ENCODE data around the gene CIDEA.
"Not testable (repeated sequence)": the region's sequence is repeated elsewhere in the genome, so short reads cannot be mapped to it uniquely, and the experiment has no call there.

CIDEA gene

DNA sequence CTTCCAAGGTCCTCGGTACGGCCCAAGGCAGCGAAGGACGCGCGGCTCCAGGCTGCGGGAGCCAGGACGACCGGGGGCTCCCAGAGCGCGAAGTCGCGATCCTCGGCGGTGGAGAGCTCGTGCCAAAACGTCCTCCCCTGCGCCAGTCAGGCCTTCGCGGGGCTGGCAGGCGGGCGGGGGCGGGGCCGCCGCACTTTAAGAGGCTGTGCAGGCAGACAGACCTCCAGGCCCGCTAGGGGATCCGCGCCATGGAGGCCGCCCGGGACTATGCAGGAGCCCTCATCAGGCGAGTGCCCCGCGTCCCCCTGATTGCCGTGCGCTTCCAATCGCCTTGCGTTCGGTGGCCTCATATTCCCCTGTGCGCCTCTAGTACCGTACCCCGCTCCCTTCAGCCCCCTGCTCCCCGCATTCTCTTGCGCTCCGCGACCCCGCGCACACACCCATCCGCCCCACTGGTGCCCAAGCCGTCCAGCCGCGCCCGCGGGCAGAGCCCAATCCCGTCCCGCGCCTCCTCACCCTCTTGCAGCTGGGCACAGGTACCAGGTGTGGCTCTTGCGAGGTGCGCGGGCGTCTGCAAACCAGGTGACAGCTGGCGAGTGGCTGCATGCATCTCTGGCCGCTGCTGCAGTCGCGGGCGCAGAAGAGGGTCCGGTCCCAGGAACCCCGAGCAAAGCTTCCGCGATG lies at the start of gene CIDEA:
Gene CIDEA (plus strand): TSS at position 226 of the 684 bp plus-strand sequence. CDS start 23 bp downstream, at position 249.
- no peak for DNase-seq

- DNase-seq: not testable (repeated sequence)
Observed at GRCh38 chr18:12208296-12209153, 45.6 kb upstream of the CIDEA start.

DNA sequence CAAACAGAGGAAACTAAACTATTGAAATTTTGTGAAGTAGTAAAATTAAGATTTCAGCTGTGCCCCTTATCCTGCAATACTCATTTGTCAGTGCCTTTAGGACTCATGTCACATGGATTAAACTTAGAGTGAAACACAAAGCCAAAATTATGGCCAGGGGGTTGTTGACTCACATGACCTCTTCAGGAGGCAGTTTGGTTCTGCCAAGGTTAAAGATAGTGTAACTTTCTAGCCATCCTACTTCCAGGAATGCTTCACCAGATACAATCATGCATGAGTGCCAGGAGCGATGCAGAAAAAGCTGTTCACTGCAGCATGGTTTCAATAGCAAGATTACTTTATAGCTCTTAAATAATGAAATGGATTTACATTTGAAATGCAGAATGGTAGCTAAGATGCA lies 41.9 kb upstream of the CIDEA start:
- DNase-seq: not testable (repeated sequence)

DNA sequence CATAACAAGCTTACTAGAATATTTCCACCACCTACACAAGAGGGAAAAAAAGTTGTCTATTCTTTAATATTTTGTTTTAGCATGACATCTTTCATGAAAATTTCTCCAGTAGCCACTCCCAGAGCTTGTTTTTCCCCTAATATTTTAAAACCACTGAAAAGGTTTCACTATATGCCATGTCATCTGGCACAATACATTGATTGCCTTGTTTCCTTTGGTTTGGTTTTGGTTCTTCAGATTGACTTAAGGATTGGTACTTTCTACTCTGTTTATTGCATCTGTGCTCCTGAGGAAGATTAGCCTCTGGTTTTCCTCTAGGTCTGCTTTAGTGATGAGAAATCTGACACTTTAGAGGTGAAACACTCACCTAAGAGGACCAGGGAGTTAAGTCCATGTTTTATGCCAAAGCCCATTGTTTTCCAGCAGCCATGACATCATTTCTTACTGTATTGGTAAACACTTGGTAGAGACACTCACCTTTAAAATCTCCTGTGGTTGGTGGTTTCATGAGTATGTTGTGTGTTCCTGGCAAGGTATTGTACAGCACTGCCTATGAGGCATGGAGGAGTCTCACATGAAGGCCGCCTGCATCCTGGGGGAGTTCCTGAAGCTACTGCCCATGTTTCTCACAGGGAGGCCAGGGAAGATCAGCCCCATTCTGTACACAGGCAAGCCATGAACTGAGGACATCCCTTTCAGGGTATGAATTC lies 39.7 kb upstream of the CIDEA start:
- DNase-seq: not testable (repeated sequence)

GRCh38 chr18:12216471-12216870 lies 37.7 kb upstream of the CIDEA start:
- DNase-seq: not testable (repeated sequence)

DNA sequence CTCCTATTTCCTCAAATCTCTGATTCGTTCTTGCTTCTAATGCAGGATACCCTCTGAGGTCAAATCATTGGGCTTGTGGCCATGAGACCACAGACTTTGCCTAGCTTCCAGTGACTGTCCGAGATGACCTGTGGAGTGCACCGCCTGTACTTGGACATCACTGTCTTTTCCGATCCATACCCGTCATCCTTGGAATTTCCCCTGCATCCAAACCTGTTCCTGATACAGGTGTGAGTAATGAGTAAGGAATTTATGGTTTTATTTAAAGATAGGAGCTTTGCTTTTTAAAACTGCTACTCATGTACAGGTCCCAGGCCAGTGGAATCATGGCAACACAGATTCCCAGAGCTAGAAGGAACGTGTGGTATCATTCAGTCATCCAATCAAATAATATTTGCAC lies 35.6 kb upstream of the CIDEA start:
- DNase-seq: not testable (repeated sequence)

- not testable (repeated sequence) for DNase-seq
Observed at GRCh38 chr18:12222041-12222440, 32.1 kb upstream of the CIDEA start.

GRCh38 chr18:12223326-12223725 lies 30.8 kb upstream of the CIDEA start:
- not testable (repeated sequence) for DNase-seq

DNA sequence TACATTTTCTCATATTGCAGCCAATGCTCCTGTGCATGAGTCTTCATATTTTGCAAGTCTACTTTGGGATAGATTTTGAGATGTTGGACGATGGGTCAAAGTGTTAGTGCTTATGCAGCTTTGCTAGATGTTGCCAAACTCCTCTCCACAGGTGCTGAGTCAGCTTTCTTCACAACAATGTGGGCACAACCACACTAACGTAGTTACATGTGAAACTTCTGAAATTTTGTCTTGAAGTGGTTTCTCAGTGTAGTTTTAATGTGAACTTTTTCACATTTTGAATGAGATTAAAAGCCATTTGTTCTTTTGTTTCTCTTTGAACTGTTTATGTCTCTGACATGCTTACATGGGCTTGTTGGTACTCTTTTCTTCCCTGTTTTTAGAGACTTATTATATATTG lies 27.4 kb upstream of the CIDEA start:
- not testable (repeated sequence) for DNase-seq

GRCh38 chr18:12227399-12228186 lies 26.6 kb upstream of the CIDEA start:
- not testable (repeated sequence) for DNase-seq

DNA sequence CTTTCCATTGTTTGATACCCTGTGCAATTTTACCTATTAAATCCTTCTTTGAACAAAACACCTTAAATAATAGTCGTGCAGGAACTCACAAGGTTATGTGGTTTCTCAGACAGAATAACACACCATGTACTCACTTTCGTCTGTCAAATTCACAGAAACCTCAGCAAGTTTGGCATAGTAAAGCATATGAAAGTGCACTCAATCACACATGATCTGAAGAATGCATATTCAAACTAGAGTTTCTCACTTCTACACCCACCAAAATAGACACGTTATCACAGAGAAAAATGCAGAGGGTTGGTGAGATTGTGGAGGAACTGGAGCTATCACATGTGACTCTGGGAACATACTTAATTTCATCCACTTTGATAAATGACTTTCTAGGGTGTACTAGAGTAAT lies 25.9 kb upstream of the CIDEA start:
- DNase-seq: not testable (repeated sequence)

DNA sequence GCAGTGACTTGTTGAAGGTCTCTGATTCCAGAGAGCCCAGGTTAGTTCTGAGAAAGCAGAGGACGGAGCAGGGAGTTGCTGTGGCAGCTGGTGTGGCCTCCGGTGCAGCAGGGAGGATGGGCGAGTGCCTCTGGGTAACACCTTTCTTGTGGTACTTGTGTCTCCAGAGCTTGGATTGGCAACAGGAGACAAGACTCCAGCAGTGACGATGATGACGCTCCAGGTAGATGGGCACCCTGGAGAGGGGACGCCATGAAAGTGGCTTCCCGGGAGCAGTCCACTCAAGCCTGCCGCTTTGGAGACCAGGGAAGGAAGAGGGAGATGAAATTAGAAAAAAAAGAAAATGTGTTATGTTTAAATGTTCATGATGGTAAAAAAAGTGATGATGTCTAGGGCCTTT lies 23.6 kb upstream of the CIDEA start:
- DNase-seq: not testable (repeated sequence)

DNA sequence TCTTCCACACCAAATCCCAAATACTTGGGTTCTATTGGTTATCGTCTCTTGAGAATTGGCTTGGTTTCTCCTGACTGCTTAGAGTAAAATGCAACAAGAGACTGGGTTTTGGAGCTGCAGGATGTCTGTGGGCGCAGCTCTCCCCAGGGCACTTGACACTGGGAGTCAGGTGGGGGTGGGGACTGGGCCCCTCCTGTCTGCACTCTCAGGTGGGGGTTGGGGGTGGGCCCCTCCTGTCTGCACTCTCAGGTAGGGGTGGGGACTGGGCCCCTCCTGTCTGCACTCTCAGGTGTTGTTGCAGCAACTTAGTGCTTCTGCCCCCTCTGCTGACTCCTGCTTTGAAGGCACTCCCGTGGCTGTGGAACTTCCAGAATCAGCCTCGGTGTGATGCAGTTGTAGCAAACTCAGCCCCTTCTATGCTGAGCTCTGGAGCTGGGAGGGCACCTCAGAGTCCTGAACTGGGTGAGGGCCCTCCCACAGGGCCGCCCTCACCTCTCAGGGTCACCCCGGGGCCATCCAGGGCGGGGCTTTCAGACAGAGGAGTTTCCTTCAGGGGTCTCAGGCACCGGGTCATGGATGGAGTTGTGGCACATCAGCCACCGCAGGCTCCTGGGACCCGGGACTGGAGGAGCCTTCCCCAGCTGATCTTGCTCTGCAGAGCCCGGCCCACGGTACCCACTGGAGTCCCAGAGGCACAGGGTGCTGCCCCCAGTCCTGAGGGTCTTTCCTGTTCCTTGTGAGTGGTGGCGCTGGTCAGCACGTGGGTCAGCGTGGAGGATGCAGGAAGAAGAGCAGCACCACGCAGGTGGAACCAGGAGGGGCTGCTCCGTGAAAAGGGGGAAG lies 22.9 kb upstream of the CIDEA start:
- no peak for DNase-seq

DNA sequence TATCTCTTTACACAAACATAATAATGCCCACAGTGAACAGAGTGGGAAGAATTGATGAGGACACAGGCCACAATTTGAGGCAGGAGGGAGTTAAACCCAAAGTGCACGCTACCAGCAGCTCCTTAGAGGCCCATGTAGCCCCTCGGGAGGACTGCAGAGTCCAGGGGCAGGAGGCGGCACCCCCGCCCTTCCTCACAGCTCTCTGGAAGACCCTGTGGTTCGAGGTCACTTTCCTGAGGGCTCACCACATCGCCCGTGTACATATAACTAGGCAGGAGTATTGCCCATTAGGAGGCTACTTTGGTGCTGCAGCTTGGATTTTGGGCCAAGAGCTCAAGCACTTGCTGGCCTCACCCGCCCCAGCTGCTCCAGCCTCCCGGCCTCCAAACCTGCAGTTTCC lies 22.2 kb upstream of the CIDEA start:
- DNase-seq: no peak

GRCh38 chr18:12233378-12233777 lies 20.8 kb upstream of the CIDEA start:
- no peak for DNase-seq

DNA sequence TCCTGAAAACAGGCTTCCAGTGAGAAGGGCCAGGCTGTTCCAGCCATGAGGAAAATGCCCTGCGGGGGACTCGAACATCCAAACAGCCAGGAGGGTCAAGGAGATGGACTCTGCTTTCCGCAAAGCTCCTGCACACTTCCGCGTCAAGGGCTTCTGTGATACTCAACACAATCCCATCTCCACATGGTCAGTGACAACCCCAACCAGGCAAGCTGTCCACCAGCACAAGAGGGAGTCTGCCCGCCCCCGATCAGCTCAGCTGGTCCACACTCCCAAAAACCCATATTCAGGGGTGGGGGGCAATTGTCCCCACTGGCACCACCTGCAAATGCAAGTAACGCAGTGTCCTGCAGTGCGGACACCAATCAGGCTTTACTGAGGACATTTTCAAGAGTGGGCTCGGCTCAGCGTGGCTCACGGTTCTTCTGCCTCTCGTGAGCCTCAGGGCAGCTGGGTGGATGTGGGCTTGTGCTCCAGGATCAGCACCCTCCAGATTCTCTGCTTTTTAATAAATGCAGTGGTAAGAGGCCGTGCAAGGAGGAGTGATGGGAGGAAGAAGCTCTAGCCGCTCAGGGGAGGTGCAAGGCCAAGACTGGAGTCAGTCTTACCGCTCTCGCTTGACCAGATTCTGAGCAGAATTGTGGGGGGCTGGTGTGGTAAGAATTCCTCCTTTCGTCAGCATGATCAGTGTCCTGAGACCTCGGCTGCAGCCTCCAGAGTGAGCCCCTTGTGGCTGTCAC lies 19.5 kb upstream of the CIDEA start:
- no peak for DNase-seq

- no peak for DNase-seq
Observed at GRCh38 chr18:12236141-12236540, 18.0 kb upstream of the CIDEA start.

DNA sequence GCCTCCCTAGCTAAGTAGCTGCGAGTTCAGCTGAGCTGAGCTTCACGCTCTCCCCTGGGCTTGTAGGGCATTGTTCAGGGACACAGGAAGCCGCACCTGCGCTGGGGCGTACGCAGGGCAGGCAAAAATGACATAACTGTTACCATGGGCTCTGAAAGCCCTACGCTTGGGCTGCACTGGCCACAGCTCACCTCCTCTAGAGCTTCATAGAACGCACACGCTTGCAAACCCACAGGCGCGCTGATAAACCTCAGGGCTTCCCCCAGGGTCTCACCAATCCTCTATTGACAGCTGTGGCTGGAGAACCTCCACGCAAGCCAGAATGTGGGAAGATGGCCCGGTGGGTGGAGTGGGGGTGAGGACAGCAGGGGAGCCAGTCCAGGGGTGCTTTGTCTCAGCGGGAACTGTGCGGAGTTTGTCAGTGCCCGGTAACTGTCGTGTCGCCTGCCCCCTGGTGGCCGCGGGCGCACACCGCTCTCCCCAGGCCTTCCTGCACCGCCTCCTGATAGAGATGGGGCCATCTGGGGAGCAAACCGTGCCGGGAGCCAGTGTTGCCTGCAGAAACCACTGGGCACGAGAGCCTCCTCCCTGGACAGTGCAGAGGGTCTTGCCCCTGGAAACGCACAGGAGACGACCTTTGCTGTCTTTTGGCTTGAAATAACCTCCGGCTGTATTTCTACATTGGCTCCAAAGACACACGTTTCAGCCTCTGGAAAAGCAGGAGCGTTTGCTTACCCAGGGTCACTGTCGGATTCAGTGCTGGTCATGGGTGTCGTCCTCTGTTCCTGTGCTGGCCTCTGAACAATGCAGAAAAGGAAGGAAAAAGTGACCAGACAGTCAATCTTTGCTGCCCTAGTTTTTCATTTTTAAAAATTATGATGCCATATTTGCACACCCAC lies 17.0 kb upstream of the CIDEA start:
- peak; percentile 26 for DNase-seq

DNA sequence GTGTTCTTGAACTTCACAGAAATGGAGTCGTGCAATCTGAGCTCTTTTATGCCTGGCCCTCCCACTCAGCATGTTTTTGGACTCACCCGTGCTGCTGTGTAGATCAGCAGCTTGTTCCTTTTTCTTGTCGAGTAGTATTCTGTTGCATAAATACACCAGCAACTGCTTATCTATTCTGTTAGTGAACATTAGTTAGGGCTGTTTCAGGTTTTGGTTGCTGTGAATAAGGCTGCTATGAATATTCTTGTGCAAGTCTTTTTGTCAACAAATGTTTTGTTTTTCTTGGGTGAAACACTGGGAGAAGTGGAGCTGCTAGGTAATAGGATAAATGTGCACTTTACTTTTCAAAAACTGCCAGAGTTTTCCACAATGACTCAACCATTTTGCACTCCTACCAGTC lies 15.3 kb upstream of the CIDEA start:
- DNase-seq: no peak

GRCh38 chr18:12239431-12239830 lies 14.7 kb upstream of the CIDEA start:
- DNase-seq: no peak
